Fibroblast of the aortic adventitia (primary cell): ENCODE data around the gene PTP4A1. TPM values are rescaled to one million over a fixed set of nuclear protein-coding genes. Genes with fewer than 3 reads are reported as not detected.

Experiments
- DNase-seq: peaks from one replicate; pipeline ENCODE4 v3.0.0-alpha.2; 2010; ENCODE audit warnings: low read depth
- H3K4me3 ChIP-seq: 2 replicates; pipeline ENCODE4 v1.5.1; 2011; ENCODE audit warnings: low read depth, mild to moderate bottlenecking, control low read depth, low read length, moderate library complexity
- CTCF ChIP-seq: IDR thresholded peaks from 2 replicates; pipeline ENCODE4 v1.5.1; 2011; ENCODE audit warnings: mild to moderate bottlenecking, low read length, control low read depth, inconsistent platforms; ENCODE audit not compliant: insufficient read depth
- total RNA-seq: library from RNA; depleted of rRNA; stranded (reverse); fragments of >200 nt; gene quantifications from 2 replicates; pipeline ENCODE4 v1.2.3, GENCODE V29; 2012; ENCODE audit warnings: low replicate concordance

Gene PTP4A1
- total RNA-seq, 1 donor: 46.1 TPM

GRCh38 chr6:63597141-63598048 lies 25.1 kb downstream of the PTP4A1 start:
- H3K4me3 ChIP-seq: peak overlapping the region; percentile 79
- DNase-seq: no peak
- TF ChIP-seq CTCF: no peak

- peak overlapping the region; percentile 79 for H3K4me3 ChIP-seq
- peak; percentile 61 for DNase-seq
- TF ChIP-seq CTCF: peak; percentile 90
Observed at GRCh38 chr6:63598049-63599036, 26.1 kb downstream of the PTP4A1 start.

- TF ChIP-seq CTCF: no peak
- no peak for DNase-seq
- no peak overlapping the region for H3K4me3 ChIP-seq
Observed at GRCh38 chr6:63599243-63599642, 27.0 kb downstream of the PTP4A1 start.

- no peak overlapping the region for H3K4me3 ChIP-seq
- no peak for TF ChIP-seq CTCF
- DNase-seq: no peak
Observed at GRCh38 chr6:63600136-63600535, 27.9 kb downstream of the PTP4A1 start.

- TF ChIP-seq CTCF: no peak
- DNase-seq: no peak
- no peak overlapping the region for H3K4me3 ChIP-seq
Observed at GRCh38 chr6:63609231-63609630, 37.0 kb downstream of the PTP4A1 start.

GRCh38 chr6:63610944-63611343 lies 38.7 kb downstream of the PTP4A1 start:
- DNase-seq: no peak
- no peak for TF ChIP-seq CTCF
- H3K4me3 ChIP-seq: no peak overlapping the region
